Fibroblast of peridontal ligament (primary cell): Measurements from ENCODE around the gene RPL21.

ENCODE experiments used
- DNase-seq: peaks from one replicate; pipeline ENCODE4 v3.0.0-alpha.2; 2010; ENCODE audit errors: extremely low read depth

RPL21 gene

DNA sequence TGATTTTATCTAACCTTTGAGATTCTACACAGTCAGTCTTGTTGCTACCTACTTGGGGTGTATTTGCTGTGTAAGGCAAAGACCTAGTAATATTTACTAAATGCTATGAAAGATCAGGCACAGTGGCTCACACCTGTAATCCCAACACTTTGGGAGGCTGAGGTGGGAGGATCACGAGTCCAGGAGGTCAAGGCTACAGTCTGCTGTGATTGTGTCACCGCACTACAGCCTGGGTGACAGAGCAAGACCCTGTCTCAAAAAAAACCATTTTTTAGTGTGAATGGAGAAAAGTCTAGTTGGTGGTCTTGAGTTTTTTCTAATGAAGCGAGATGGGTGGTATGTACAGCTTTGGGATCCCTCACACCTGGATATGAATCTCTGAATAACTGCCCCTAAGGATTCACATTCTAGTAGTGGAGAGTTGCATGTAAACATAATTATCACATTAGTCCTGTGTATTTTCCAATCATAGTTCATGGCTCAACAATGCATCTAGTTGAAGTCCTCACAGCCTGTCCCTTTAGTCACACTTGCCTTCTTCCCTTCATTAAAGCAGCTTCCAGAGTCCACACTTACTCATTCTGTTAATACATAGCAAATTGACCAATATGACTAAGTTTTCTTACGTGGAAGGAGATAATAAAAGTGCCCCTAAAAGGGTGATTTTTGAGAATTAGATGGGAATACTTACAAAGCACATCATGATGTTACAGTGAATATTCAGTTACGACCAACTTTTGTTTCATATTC is 7.5 kb downstream of the RPL21 start:
- no peak for DNase-seq

GRCh38 chr13:27259831-27260230 is 8.5 kb downstream of the RPL21 start:
- DNase-seq, result no peak

- DNase-seq, result no peak
Observed at GRCh38 chr13:27261396-27261795, 10.0 kb downstream of the RPL21 start.

DNA sequence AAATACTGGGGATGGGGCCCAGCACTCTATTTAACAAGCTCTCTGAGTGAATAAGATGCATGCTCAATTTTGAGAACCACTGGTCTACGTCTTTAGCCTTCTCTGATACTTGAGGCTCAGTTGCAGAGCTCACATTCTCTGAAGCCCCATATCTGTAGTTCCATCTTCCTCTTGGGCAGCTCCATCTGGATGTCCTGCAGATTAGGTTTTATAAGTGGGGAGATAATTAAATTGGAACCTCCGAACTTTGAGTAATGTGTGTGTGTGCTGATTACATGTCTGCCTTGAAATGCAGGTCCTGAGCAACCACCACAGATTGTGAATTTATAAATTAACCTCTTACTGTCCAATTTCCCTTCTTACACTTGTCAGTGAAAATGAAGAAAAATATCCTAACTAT is 12.1 kb downstream of the RPL21 start:
- no peak for DNase-seq

GRCh38 chr13:27264181-27264580 is 12.8 kb downstream of the RPL21 start:
- DNase-seq, result peak; percentile 83

DNA sequence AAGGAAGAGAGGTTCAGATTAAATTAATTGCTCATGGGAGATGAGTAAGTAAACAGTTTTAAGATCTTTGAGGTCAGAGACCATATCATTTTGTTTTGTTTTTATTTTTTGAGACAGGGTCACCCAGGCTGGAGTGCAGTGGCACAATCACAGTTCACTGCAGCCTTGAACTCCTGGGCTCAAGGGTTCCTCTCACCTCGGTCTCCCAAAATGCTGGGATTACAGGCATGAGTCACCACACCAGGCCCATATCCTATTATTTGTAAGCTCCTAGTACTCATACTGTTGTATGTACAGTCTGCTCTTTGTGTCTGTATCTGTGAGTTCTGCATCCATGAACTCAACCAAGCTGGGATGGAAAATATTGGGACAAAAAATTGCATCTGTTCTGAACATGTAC is 13.3 kb downstream of the RPL21 start:
- no peak for DNase-seq

GRCh38 chr13:27266917-27267316 is 15.6 kb downstream of the RPL21 start:
- DNase-seq, result peak; percentile 37

DNA sequence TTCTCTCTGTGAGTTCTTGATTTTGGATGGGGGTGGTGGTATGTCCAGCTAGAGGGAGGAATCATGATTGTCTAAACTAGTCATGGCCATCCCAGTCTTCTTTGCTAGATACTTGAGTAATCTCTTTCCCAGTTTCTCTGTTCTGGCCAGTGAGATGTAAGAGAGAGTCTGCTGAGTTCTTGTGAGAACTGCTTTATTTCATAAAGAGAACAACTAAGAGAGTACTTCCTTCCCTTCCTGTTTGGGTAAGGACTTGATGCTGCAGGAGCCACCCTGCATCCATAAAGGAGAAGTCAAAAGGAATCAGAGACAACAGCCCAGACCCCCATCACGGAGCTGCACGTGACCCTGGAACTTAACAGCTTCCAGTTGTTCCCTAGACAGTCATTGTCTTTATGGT is 16.2 kb downstream of the RPL21 start:
- no peak for DNase-seq

DNA sequence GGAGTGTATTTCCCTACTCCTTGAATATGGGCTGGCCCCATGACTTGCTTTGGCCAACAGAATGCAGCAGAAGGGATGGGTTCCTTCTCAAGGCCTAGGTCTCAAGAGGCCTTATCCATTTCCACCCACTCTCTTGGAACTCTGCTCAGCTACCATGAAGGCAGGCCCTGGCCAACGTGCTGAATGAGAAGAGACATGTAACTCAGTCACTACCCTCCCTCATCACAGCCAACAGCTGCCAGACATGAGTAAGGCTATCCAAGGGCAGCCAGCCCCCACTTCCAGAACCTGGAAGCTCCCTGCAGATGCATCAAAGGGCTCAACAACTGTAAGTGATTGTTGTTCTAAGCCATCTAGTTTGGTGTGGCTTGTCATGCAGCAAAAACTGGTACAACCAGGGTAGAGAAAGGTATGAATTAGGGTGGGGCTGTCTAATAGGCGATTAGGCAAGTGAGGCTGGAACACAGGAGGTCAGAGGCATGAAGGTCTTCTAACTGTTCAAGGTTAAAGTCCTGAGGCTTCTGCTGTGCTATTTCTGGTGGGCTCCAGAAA is 17.8 kb downstream of the RPL21 start:
- no peak for DNase-seq

- peak; percentile 87 for DNase-seq
Observed at GRCh38 chr13:27270594-27271520, 19.5 kb downstream of the RPL21 start, which contains the start of gene RASL11A. Gene RASL11A, plus strand, starts transcription at chr13:27270830. Its CDS starts 115 bp downstream, at chr13:27270945.

DNA sequence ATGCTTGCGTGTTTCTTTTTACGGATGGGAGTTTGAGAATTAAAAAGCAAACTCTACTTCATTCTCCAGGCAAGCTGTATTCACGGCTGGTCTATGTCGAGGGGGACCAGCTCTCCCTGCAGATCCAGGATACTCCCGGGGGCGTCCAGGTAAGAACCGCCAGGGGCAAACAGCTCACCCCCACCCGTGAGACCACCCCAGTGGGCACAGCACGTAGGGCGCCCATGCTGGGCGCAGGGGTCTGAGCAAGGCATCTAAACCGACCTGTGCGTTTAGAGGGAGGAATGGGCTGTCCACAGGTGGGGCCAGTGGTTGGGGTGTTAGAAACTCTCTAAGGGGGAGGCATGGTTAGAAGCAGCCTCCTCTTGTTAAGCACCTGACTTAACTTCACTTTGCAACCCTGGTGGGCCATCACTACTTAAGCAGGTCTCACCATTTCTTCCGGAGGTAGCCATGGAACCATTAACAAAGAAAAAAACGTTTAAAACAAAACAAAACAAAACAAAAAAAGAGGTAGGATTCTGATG is 20.3 kb downstream of the RPL21 start:
- no peak for DNase-seq

GRCh38 chr13:27273658-27274425 is 22.5 kb downstream of the RPL21 start:
- DNase-seq, result peak; percentile 75

GRCh38 chr13:27274631-27275030 is 23.3 kb downstream of the RPL21 start:
- no peak for DNase-seq

DNA sequence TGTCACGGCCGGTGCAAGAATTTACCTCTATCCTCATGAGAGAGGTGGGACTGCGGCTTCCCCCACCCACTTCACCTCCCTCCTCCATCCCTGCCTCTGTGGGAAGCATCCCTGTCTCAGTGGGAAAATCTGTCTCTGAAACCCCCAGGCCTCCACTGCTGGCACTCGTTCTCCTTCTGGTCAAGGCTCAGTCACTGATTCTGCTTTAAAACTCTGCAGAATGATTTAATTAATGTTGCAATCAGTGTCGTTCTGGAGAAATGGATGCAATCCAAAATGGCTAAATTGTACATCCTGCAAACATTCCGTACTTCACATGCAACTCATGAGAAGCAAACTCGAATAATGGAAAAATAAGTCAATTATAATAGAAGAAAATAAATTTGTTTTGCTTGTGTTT is 24.8 kb downstream of the RPL21 start:
- peak; percentile 90 for DNase-seq

DNA sequence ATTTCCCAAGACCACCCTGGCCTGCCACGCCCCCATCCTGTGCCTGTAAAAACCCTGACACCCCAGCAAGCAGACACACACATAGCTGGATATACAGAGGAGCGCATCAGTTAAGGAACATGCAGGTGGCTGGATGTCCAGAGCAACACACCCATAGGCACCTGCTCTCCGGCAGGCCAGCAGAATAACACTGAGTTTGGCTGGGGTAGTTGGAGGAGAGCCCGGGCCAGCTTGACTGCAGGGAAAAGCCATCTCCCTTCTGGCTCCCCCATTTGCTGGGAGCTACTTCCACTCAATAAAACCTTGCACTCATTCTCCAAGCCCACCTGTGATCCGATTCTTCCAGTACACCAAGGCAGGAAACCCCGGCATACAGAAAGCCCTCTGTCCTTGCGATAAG is 28.1 kb downstream of the RPL21 start:
- DNase-seq, result no peak

DNA sequence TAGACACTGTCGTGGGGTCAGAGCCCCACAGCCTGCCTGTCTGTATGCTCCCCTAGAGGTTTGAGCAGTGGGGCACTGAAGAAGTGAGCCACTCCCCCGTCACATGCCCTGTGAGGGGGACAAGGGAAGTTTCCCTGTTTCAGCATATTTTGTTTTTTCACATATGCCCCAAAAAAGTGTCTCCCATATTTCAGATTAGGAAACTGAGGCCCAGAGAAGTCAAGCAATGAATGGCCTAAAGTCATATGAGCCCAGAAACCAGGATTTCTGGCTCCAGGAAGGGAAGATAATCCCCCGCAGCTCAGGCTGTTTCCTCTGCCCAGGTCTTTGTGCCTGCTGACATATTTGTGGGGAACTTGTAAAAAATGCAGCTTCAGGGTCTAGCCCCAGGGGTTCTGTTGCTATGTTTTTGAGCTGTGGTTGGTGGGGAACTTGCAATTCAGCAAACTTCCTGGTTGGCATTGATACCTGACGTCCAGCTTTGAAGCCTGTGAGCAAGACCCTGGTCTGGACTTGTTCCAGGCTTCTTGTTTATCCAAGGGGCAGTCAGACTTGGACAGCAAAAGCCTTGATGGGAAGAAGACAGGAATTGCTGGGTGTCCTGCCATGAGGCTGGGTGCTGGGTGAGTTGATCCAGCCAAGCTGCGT is 28.8 kb downstream of the RPL21 start:
- DNase-seq, result no peak

GRCh38 chr13:27280841-27281240 is 29.5 kb downstream of the RPL21 start:
- DNase-seq, result no peak

DNA sequence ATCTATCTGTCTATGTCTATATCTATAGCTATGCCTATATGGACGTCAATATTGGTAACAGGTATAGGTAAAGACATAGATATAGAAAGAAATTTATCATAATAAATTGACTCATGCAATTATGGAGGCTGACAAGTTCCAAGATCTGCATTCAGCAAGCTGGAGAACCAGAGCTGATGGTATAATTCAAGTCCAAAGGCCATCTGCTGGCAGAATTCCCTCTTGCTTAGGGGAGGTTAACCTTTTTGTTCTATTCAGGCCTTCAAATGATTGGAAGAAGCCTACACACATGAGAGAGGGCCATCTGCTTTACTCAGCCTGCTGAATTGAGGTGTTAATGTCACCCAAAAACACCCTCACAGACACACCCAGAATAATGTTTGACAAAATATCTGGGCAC is 30.1 kb downstream of the RPL21 start:
- no peak for DNase-seq

GRCh38 chr13:27283906-27284493 is 32.6 kb downstream of the RPL21 start:
- DNase-seq, result peak; percentile 55

- DNase-seq, result no peak
Observed at GRCh38 chr13:27288392-27288791, 37.0 kb downstream of the RPL21 start.
